Endothelial cell of umbilical vein (primary cell): ENCODE data around the gene VSTM2B. TPM values are rescaled to one million over a fixed set of nuclear protein-coding genes. Genes with fewer than 3 reads are reported as not detected.

Experiments used
- BruUV-seq: library from RNA; stranded (reverse); fragments of 400-500 nt; replicated peaks from 2 replicates; lab custom pipeline; 2021; lab: Mats Ljungman, UMichigan
- CTCF ChIA-PET: fragments of 300-600, 350-600 bp; sonication (Branson Sonifier 250); formaldehyde crosslinking; loops from one replicate; lab custom pipeline; 2021; ENCODE audit warnings: antibody characterized with exemption, inconsistent platforms; lab: Charles Lee
- POLR2A ChIA-PET: fragments of 300-600, 350-600 bp; sonication (Branson Sonifier 250); formaldehyde crosslinking; loops from one replicate; lab custom pipeline; 2021; ENCODE audit warnings: antibody characterized with exemption, inconsistent platforms; lab: Charles Lee
- DNase-seq: peaks from one replicate; pipeline ENCODE4 v3.0.0-alpha.2; 2011; ENCODE audit warnings: low read depth, low spot score
- FAIRE-seq: peaks from 2 replicates; lab custom pipeline; 2011; peaks lifted over from hg19 to GRCh38; lab: Jason Lieb, UNC
- H2AFZ ChIP-seq: 2 replicates; pipeline ENCODE4 v1.6.0; 2012; ENCODE audit warnings: low read depth, low read length, control low read depth, inconsistent platforms
- H3K27ac ChIP-seq: 2 replicates; pipeline ENCODE4 v1.5.1; 2011; ENCODE audit warnings: low read depth, mild to moderate bottlenecking, control low read depth, low read length, moderate library complexity; ENCODE audit not compliant: insufficient read depth
- H3K27me3 ChIP-seq, 2 experiments: 2 replicates each; pipeline versions ENCODE4 v1.6.0 to v1.6.1; 2011; ENCODE audit warnings: low read length in 2 of 2, mixed read lengths in 1 of 2; ENCODE audit not compliant: control insufficient read depth in 2 of 2, insufficient read depth in 2 of 2
- H3K36me3 ChIP-seq, 2 experiments: 2 replicates in 1 of 2; 3 replicates in 1 of 2; pipeline ENCODE4 v1.5.1; 2011; ENCODE audit warnings: low read length in 2 of 2, mild to moderate bottlenecking in 1 of 2, moderate library complexity in 1 of 2; ENCODE audit not compliant: control insufficient read depth in 2 of 2, insufficient read depth in 2 of 2; ENCODE audit errors: extremely low read depth in 1 of 2
- H3K4me1 ChIP-seq: 3 replicates; pipeline ENCODE4 v1.5.1; 2011; ENCODE audit warnings: mild to moderate bottlenecking, low read length; ENCODE audit not compliant: control insufficient read depth, insufficient read depth; ENCODE audit errors: extremely low read depth
- H3K4me2 ChIP-seq: 2 replicates; pipeline ENCODE4 v1.6.1; 2011; ENCODE audit warnings: low read length, control low read depth, mixed read lengths; ENCODE audit not compliant: insufficient read depth
- H3K4me3 ChIP-seq, 3 experiments: fragments of 200-600 bp in 1 of 3; sonication (generic), shearing (Covaris generic) in 1 of 3; replicated peaks in 1 of 3; 2 replicates each; pipeline ENCODE4 v1.5.1; 2011 to 2016; ENCODE audit warnings: control low read depth in 3 of 3, low read length in 3 of 3, mild to moderate bottlenecking in 2 of 3, inconsistent platforms in 1 of 3, low read depth in 1 of 3, moderate library complexity in 1 of 3; ENCODE audit not compliant: insufficient read depth in 1 of 3
- H3K79me2 ChIP-seq: 2 replicates; pipeline ENCODE4 v1.6.0; 2012; ENCODE audit warnings: low read length, inconsistent platforms; ENCODE audit not compliant: control insufficient read depth, insufficient read depth
- H3K9ac ChIP-seq: replicated peaks from 2 replicates; pipeline ENCODE3; 2011; ENCODE audit warnings: low read length, control low read depth; ENCODE audit not compliant: insufficient read depth; ENCODE audit errors: extremely low read depth
- H3K9me1 ChIP-seq: replicated peaks from 3 replicates; pipeline ENCODE4 v1.6.0; 2011; ENCODE audit warnings: mild to moderate bottlenecking, low read length; ENCODE audit not compliant: control insufficient read depth, insufficient read depth; ENCODE audit errors: extremely low read depth
- H3K9me3 ChIP-seq: replicated peaks from 2 replicates; pipeline ENCODE4 v1.5.1; 2012; ENCODE audit warnings: low read length, inconsistent platforms; ENCODE audit not compliant: control insufficient read depth, insufficient read depth
- H4K20me1 ChIP-seq: replicated peaks from 2 replicates; pipeline ENCODE3; 2011; ENCODE audit warnings: mild to moderate bottlenecking, low read length; ENCODE audit not compliant: control insufficient read depth, insufficient read depth; ENCODE audit errors: extremely low read depth
- EZH2 ChIP-seq: IDR thresholded peaks from 2 replicates; pipeline ENCODE4 v1.6.1; 2012; ENCODE audit warnings: borderline replicate concordance, low read depth, mild to moderate bottlenecking, moderate library complexity, low read length, inconsistent platforms; ENCODE audit not compliant: severe bottlenecking
- GATA2 ChIP-seq: IDR thresholded peaks from 2 replicates; pipeline ENCODE4 v1.7.0; 2011; ENCODE audit warnings: low read depth, mild to moderate bottlenecking, moderate library complexity, mixed read lengths, low read length; ENCODE audit not compliant: insufficient read length, insufficient read depth
- POLR2AphosphoS5 ChIP-seq: IDR thresholded peaks from 2 replicates; pipeline ENCODE4 v1.6.1; 2012; ENCODE audit warnings: low read depth, mild to moderate bottlenecking, control low read depth, low read length, moderate library complexity; ENCODE audit not compliant: insufficient read depth
- dilution Hi-C: fragments of 300-500 bp; cut with MboI; formaldehyde crosslinking; loops from one replicate; pipeline ENCODE4 v1.15.0; 2019; ENCODE audit warnings: low sequenced_read_pairs; ENCODE audit not compliant: extremely low pct_ligation_motif_present
- intact Hi-C: fragments of 100-400 bp; cut with micrococcal nuclease; formaldehyde crosslinking; loops from one replicate; pipeline ENCODE4 v1.10.0; 2022
- polyA plus RNA-seq, 4 experiments: library from polyadenylated mRNA; depleted of rRNA in 3 of 4; stranded (reverse) in 3 of 4; unstranded in 1 of 4; fragments of >200 nt; gene quantifications; 2 replicates each; pipeline versions ENCODE4 v1.2.1 to v1.2.3, GENCODE V29; 2011 to 2012; ENCODE audit warnings: missing spikeins in 1 of 4
- total RNA-seq: library from RNA; stranded (reverse); gene quantifications from 2 replicates; pipeline ENCODE4 v1.2.3, GENCODE V29; 2021
- TF ChIP-seq, protein P1 (sequence below): IDR thresholded peaks from 2 replicates; pipeline ENCODE4 v1.6.1; 2011; ENCODE audit not compliant: insufficient read depth, insufficient read length

VSTM2B gene
- total and polyA plus RNA-seq, 2 donors (not counting 3 experiments of a cell fraction or from before 2014, with no cell fraction given) = not detected

GRCh38 chr19:29515706-29516357 is 10.0 kb upstream of the VSTM2B start:
- TF ChIP-seq GATA2 = no peak
- Histone ChIP-seq H3K27me3 (no peaks in the 10 kb centered on the region), H2AFZ (no peak overlapping the region), H3K36me3 (no peaks in the 10 kb centered on the region), H3K4me2 (no peak overlapping the region), H3K9ac (no peak overlapping the region), H4K20me1 (no peaks in the 10 kb centered on the region), H3K9me3 (peaks cover 2% of the 10 kb centered on the region), H3K79me2 (no peaks in the 10 kb centered on the region), H3K9me1 (no peaks in the 10 kb centered on the region), H3K4me1 (no peaks in the 10 kb centered on the region), H3K4me3 (no peak overlapping the region), H3K27ac (no peak overlapping the region)
- ChIA-PET POLR2A (no interaction called here), CTCF (no interaction called here)
- FAIRE-seq = no peak
- DNase-seq = no peak
- BruUV-seq = no TSS peak
- dilution Hi-C loops (no loop called here), intact Hi-C loops (no loop called here)

DNA sequence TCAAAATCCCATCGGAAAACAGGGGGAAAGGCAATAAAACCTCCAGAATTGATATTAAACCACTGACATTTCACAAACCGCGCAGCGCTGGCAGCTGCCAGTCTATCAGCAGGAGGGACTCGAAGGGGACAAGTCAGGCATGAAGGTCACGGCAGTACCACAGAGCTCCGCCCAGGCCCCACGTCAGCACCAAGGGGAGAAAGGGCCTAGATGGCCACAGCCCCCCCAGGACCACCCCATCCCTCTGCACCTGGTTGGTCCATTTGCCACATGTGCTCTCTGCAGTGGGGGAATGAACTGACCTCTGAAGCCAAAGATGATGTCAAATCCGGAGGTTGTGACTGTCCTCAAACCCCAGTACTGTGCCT is 9.5 kb upstream of the VSTM2B start:
- dilution Hi-C loops = no loop called here
- Histone ChIP-seq H4K20me1 (no peaks in the 10 kb centered on the region), H2AFZ (no peak overlapping the region), H3K9ac (no peak overlapping the region), H3K4me3 (no peak overlapping the region), H3K27ac (no peak overlapping the region), H3K36me3 (no peaks in the 10 kb centered on the region), H3K9me3 (peaks cover 2% of the 10 kb centered on the region), H3K4me2 (no peak overlapping the region), H3K27me3 (no peaks in the 10 kb centered on the region), H3K79me2 (no peaks in the 10 kb centered on the region), H3K9me1 (no peaks in the 10 kb centered on the region), H3K4me1 (no peaks in the 10 kb centered on the region)
- ChIA-PET CTCF (no interaction called here), POLR2A (no interaction called here)
- no TSS peak for BruUV-seq
- FAIRE-seq (no peak), DNase-seq (no peak)
- no peak for TF ChIP-seq EZH2
- TF ChIP-seq, protein P1, sequence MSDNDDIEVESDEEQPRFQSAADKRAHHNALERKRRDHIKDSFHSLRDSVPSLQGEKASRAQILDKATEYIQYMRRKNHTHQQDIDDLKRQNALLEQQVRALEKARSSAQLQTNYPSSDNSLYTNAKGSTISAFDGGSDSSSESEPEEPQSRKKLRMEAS = no peak
- no peak for TF ChIP-seq POLR2AphosphoS5
- intact Hi-C loops = no loop called here
